Aortic smooth muscle cell (primary cell): ENCODE data around the gene UBE2R2. TPM values are rescaled to one million over a fixed set of nuclear protein-coding genes. Genes with fewer than 3 reads are reported as not detected.

ENCODE experiments used
- total RNA-seq: library from RNA; depleted of rRNA; stranded (reverse); fragments of >200 nt; gene quantifications from 2 replicates; pipeline ENCODE4 v1.2.3, GENCODE V29; 2014

Gene UBE2R2
- 14.4 and 19.5 TPM in 2 replicates for total RNA-seq

GRCh38 chr9:33816327-33817252 is at the start of gene UBE2R2:
UBE2R2 (plus strand) TSS chr9:33817160; CDS start chr9:33817758, 598 bp downstream.

GRCh38 chr9:33795281-33795680 is 21.7 kb upstream of the UBE2R2 start, which contains the start of gene PRSS3:
PRSS3 (plus strand) TSS chr9:33795561; CDS start chr9:33795574, 13 bp downstream.

Other genes starting within 250 kb of the UBE2R2 start
- gene PRSS3, start 21.6 kb upstream of the UBE2R2 start, total RNA-seq, result 40.8 and 55.5 TPM in 2 replicates
- 13.4 and 14.9 TPM in 2 replicates for gene UBAP2, start 231.7 kb downstream of the UBE2R2 start, total RNA-seq